OCI-LY7 (cell line): ENCODE measurements around the gene RHOBTB3. TPM values are rescaled to one million over a fixed set of nuclear protein-coding genes. Genes with fewer than 3 reads are reported as not detected.
"Not testable (repeated sequence)": the region's sequence is repeated elsewhere in the genome, so short reads cannot be mapped to it uniquely, and the experiment has no call there.

Experiments used
- BruUV-seq: library from RNA; stranded (reverse); fragments of 400-500 nt; replicated peaks from 2 replicates; lab custom pipeline; 2021; lab: Mats Ljungman, UMichigan
- CTCF ChIA-PET: fragments of 300-600 bp; sonication (Branson Sonifier 250); formaldehyde crosslinking; loops from one replicate; lab custom pipeline; 2022; ENCODE audit warnings: antibody characterized with exemption; ENCODE audit not compliant: unreplicated experiment; lab: Charles Lee
- POLR2A ChIA-PET: fragments of 300-600 bp; sonication (Branson Sonifier 250); formaldehyde crosslinking; loops from one replicate; lab custom pipeline; 2022; ENCODE audit warnings: antibody characterized with exemption; lab: Charles Lee
- DNase-seq: peaks from one replicate; pipeline ENCODE4 v3.0.0-alpha.2; 2015; ENCODE audit warnings: low spot score
- H2AFZ ChIP-seq: fragments of 200-600 bp; sonication (generic), shearing (Covaris generic); 2 replicates; pipeline ENCODE4 v1.6.1; 2014; ENCODE audit warnings: mild to moderate bottlenecking, antibody characterized with exemption, low read length, moderate library complexity
- H3K27ac ChIP-seq: fragments of 200-600 bp; sonication (generic); 2 replicates; pipeline ENCODE4 v1.5.1; 2014; ENCODE audit warnings: mixed run types, low read depth, mild to moderate bottlenecking, moderate library complexity, low read length, inconsistent platforms; ENCODE audit not compliant: poor library complexity, severe bottlenecking
- H3K36me3 ChIP-seq: fragments of 200-600 bp; sonication (generic); 2 replicates; pipeline ENCODE4 v1.6.1; 2014; ENCODE audit warnings: mild to moderate bottlenecking, antibody characterized with exemption, low read length, moderate library complexity, mixed read lengths; ENCODE audit not compliant: insufficient read depth
- H3K4me1 ChIP-seq: fragments of 200-600 bp; sonication (generic); 2 replicates; pipeline ENCODE4 v1.5.1; 2014; ENCODE audit warnings: mild to moderate bottlenecking, low read length; ENCODE audit not compliant: insufficient read depth, poor library complexity, severe bottlenecking
- H3K4me2 ChIP-seq: fragments of 200-600 bp; sonication (generic); 2 replicates; pipeline ENCODE4 v1.6.1; 2014; ENCODE audit warnings: mild to moderate bottlenecking, low read length
- H3K4me3 ChIP-seq: fragments of 200-600 bp; sonication (generic); 2 replicates; pipeline ENCODE4 v1.5.1; 2014; ENCODE audit warnings: mild to moderate bottlenecking, low read depth, low read length; ENCODE audit not compliant: poor library complexity, severe bottlenecking
- H3K79me2 ChIP-seq: fragments of 200-600 bp; sonication (generic); 2 replicates; pipeline ENCODE4 v1.6.1; 2016; ENCODE audit warnings: low read depth, mild to moderate bottlenecking, low read length, moderate library complexity, mixed read lengths; ENCODE audit not compliant: insufficient read depth
- H3K9me2 ChIP-seq: fragments of 200-600 bp; sonication (generic); 2 replicates; pipeline ENCODE4 v1.6.1; 2016; ENCODE audit warnings: mild to moderate bottlenecking, low read length, mixed read lengths; ENCODE audit not compliant: insufficient read depth
- H3K9me3 ChIP-seq: fragments of 200-600 bp; sonication (generic); 2 replicates; pipeline ENCODE4 v1.6.1; 2014; ENCODE audit warnings: mild to moderate bottlenecking, mixed run types, low read length, mixed read lengths
- H4K20me1 ChIP-seq: fragments of 200-600 bp; sonication (generic); 2 replicates; pipeline ENCODE4 v1.6.1; 2014; ENCODE audit warnings: mild to moderate bottlenecking, antibody characterized with exemption, low read length, moderate library complexity, mixed read lengths; ENCODE audit not compliant: insufficient read depth
- EZH2phosphoT487 ChIP-seq: fragments of 200-600 bp; sonication (generic); IDR thresholded peaks from 2 replicates; pipeline ENCODE4 v1.6.1; 2018; ENCODE audit warnings: low read depth, borderline replicate concordance, mild to moderate bottlenecking, mixed run types, antibody characterized with exemption, low read length, moderate library complexity, mixed read lengths
- intact Hi-C: fragments of 100-400 bp; cut with micrococcal nuclease; formaldehyde crosslinking; loops from one replicate; pipeline ENCODE4 v1.10.0; 2022; ENCODE audit not compliant: unreplicated experiment
- total RNA-seq, 2 experiments: library from RNA; depleted of rRNA in 1 of 2; stranded (reverse); fragments of >200 nt in 1 of 2; shearing (Covaris generic) in 1 of 2; gene quantifications; 2 replicates each; pipeline ENCODE4 v1.2.3, GENCODE V29; 2014 to 2022
- TF ChIP-seq, protein P1 (sequence below): fragments of 200-600 bp; sonication (generic); conservative IDR thresholded peaks from 2 replicates; pipeline ENCODE4 v1.5.1; 2014; ENCODE audit warnings: mild to moderate bottlenecking, antibody characterized with exemption, low read length, moderate library complexity, mixed read lengths

The RHOBTB3 gene
- total RNA-seq, 2 experiments from 2014 or later, result 0.51 to 4.0 TPM

DNA sequence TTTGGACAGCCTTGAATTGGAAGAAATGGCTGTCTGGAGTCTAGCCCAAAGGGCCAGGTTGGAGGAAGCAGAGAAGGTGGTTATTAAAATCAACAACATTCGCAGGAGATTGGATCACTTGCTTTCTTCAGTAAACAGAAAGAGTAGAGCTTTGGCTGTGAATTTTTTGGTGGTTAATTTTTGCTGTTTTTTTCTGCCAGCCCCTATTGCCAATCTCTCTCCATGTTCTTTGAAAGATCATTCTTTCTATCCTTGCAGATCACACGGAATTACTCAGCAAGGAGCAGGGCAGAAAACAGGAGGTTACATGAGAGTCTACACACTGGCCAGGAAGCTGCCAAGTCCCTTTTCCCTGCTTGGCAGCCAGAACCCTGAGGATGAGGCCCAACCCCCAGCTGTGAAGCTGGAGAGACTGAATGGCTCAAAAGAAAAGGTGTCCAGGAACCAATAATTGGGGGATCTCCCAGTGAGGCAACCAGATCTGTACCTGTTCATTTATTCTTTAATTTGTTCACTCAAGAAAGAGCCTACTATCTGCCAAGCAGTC, 78.4 kb downstream of the RHOBTB3 start:
- ChIA-PET POLR2A (interaction anchor here (0.5 to 5.0 kb wide), 12 partner anchors 11 to 1017 kb away, joined by 3 to 150 read pairs (median 4); partner anchors contain the start of genes GLRX and RFESD), CTCF (interaction anchor here (1.7 to 1.9 kb wide), 2 partner anchors 10 to 14 kb away, joined by 5 to 9 read pairs; partner anchors contain the start of gene GLRX)
- intact Hi-C loops, result no loop called here
- Histone ChIP-seq H3K4me2 (peak overlapping the region; percentile 85), H3K9me2 (no peaks in the 10 kb centered on the region), H3K4me3 (peak overlapping the region; percentile 53), H3K9me3 (no peaks in the 10 kb centered on the region), H2AFZ (peak overlapping the region; percentile 73), H3K27ac (peak overlapping the region; percentile 80), H3K4me1 (peaks cover 34% of the 10 kb centered on the region), H4K20me1 (no peaks in the 10 kb centered on the region), H3K79me2 (no peaks in the 10 kb centered on the region; the same call in 1 of the 2 replicates), H3K36me3 (peaks cover 26% of the 10 kb centered on the region)
- TF ChIP-seq EZH2phosphoT487, result no peak
- TF ChIP-seq, protein P1, sequence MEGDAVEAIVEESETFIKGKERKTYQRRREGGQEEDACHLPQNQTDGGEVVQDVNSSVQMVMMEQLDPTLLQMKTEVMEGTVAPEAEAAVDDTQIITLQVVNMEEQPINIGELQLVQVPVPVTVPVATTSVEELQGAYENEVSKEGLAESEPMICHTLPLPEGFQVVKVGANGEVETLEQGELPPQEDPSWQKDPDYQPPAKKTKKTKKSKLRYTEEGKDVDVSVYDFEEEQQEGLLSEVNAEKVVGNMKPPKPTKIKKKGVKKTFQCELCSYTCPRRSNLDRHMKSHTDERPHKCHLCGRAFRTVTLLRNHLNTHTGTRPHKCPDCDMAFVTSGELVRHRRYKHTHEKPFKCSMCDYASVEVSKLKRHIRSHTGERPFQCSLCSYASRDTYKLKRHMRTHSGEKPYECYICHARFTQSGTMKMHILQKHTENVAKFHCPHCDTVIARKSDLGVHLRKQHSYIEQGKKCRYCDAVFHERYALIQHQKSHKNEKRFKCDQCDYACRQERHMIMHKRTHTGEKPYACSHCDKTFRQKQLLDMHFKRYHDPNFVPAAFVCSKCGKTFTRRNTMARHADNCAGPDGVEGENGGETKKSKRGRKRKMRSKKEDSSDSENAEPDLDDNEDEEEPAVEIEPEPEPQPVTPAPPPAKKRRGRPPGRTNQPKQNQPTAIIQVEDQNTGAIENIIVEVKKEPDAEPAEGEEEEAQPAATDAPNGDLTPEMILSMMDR, result no peak
- no peak for DNase-seq
- BruUV-seq, result no TSS peak

- no TSS peak for BruUV-seq
- TF ChIP-seq, protein P1, result no peak
- TF ChIP-seq EZH2phosphoT487, result no peak
- Histone ChIP-seq H2AFZ (no peak overlapping the region), H4K20me1 (no peaks in the 10 kb centered on the region), H3K9me3 (no peaks in the 10 kb centered on the region), H3K79me2 (no peaks in the 10 kb centered on the region; the same call in 1 of the 2 replicates), H3K27ac (no peak overlapping the region), H3K4me3 (no peak overlapping the region), H3K4me2 (no peak overlapping the region), H3K4me1 (peaks cover 43% of the 10 kb centered on the region), H3K9me2 (no peaks in the 10 kb centered on the region), H3K36me3 (peaks cover 36% of the 10 kb centered on the region)
- intact Hi-C loops, result no loop called here
- POLR2A ChIA-PET, result interaction anchor here (1.2 to 5.0 kb wide), 3 partner anchors 10 to 29 kb away, joined by 4 to 150 read pairs (median 4); partner anchors contain the start of gene GLRX
- no peak for DNase-seq
- CTCF ChIA-PET, result interaction anchor here (1.7 kb wide), 1 partner anchor 9 kb away, joined by 5 read pairs; no protein-coding TSS in a partner anchor
Observed at GRCh38 chr5:95810305-95811125, 79.4 kb downstream of the RHOBTB3 start.

DNA sequence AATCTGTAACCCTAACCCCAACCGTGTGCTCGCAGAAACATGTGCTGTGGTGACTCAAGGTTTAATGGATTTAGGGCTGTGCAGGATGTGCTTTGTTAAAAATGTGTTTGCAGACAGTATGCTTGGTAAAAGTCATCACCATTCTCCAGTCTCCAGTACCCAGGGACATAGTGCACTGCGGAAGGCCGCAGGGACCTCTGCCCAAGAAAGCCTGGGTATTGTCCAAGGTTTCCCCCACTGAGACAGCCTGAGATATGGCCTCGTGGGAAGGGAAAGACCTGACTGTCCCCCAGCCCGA, 79.9 kb downstream of the RHOBTB3 start:
- ChIA-PET POLR2A (interaction anchor here (1.6 to 5.0 kb wide), 2 partner anchors 10 to 22 kb away, joined by 4 to 150 read pairs; partner anchors contain the start of gene GLRX), CTCF (interaction anchor here (1.7 kb wide), 1 partner anchor 8 kb away, joined by 5 read pairs; no protein-coding TSS in a partner anchor)
- H3K9me2 ChIP-seq, H3K9me3 ChIP-seq, H3K4me3 ChIP-seq, DNase-seq, BruUV-seq, intact Hi-C loops, H2AFZ ChIP-seq, H3K4me2 ChIP-seq, H4K20me1 ChIP-seq, H3K27ac ChIP-seq, H3K79me2 ChIP-seq: not testable (repeated sequence)
- H3K4me1 ChIP-seq, result peaks cover 44% of the 10 kb centered on the region
- peaks cover 42% of the 10 kb centered on the region for H3K36me3 ChIP-seq

- intact Hi-C loops, H3K27ac ChIP-seq, H3K9me2 ChIP-seq, H3K4me2 ChIP-seq, H3K79me2 ChIP-seq, H3K9me3 ChIP-seq, H4K20me1 ChIP-seq, CTCF ChIA-PET, DNase-seq, H3K4me3 ChIP-seq, BruUV-seq, H2AFZ ChIP-seq: not testable (repeated sequence)
- peaks cover 47% of the 10 kb centered on the region for H3K36me3 ChIP-seq
- POLR2A ChIA-PET, result interaction anchor here (5.0 kb wide), 1 partner anchor 9 kb away, joined by 150 read pairs; the partner anchor contains the start of gene GLRX
- H3K4me1 ChIP-seq, result peaks cover 45% of the 10 kb centered on the region
Observed at GRCh38 chr5:95811461-95812073, 80.4 kb downstream of the RHOBTB3 start.
